Measurements from ENCODE around the gene COA8.
A peak's percentile ranks its signal among the peaks of the same experiment; 100 is the strongest.
"Not testable (repeated sequence)": the region's sequence is repeated elsewhere in the genome, so short reads cannot be mapped to it uniquely, and the experiment has no call there.

Gene COA8

GRCh38 chr14:103562429-103563225 is at the start of gene COA8, which contains the start of gene BAG5:
Gene COA8, plus strand, starts transcription at chr14:103562960. Its CDS starts 42 bp downstream, at chr14:103563002.
Gene BAG5, minus strand, starts transcription at chr14:103562657. Its CDS starts 1,493 bp downstream, at chr14:103561164.
- peak; percentile 80 to 82 for DNase-seq

DNA sequence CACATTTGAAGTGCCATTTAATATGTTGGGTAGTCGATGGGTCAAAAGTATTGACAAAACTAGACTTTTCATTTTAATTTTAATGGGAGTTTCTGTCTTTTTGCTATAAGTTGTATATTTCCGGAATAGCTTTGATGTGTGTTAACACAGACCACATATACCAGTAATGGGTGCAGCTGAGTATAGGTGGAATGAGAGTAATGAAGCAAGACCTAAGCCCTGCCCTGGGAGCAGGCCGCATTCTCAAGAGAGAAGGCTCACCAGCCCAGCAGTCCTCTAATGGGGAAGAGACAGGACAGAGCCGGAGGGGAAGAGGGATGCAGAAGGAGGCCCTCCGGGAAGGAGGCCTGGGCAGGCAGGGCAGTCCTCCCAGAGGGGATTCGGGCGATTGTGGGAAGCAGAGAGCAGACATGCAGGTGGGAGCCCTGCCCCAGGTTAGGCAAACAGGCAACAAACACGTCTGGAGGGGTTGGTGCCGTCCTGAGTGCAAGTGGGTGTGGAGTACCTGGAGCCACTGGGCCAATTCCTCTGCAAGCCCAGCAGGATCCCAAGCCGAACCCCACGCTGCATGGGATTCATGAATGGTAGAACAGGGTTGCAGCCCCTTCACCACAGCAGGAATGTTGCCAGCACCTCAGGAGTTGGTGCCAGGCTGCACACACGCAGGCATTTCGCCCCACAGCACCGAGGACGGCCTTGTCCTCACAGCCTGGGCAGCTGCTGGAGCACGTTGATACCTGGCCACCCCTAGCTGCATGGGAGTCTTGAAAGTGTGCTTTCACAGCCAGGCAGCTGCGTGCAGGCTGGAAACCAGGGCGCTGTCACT is 48.0 kb upstream of the COA8 start:
- DNase-seq: no peak

DNA sequence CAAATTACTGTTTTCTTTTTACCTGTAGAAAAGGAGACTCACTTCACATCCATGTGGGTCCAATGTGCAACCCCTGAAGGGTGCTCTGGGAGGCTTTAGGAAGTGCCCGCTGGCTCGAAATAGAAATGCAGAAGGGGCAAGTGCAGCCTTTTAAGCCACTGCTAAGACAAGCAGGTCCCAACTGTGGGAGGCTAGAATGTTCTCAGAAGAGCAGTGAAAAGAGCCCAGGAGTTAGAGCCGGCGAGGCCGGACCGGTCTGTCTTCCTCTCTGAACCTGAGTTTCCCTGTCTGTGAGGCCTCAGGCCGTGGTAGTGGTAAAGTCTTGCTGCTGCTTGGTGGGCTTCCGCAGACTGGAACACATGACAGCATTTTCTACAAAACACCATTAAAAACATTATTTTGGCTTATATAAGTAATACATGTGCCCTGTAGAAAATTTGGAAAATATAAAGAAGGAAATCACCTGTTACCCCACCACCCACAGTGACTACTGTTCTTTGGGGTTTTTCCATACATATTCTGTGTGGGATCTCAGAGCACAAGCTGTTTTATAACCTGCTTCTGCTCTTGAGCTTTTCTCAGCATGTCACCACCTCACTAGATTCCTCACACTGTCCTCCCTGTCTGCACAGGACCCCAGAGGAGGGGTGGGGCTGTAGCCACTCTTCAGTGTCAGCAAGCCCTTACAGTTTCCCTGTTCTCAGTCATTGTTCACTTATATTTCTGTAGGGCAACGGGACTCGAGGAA is 46.2 kb upstream of the COA8 start:
- DNase-seq: no peak

DNA sequence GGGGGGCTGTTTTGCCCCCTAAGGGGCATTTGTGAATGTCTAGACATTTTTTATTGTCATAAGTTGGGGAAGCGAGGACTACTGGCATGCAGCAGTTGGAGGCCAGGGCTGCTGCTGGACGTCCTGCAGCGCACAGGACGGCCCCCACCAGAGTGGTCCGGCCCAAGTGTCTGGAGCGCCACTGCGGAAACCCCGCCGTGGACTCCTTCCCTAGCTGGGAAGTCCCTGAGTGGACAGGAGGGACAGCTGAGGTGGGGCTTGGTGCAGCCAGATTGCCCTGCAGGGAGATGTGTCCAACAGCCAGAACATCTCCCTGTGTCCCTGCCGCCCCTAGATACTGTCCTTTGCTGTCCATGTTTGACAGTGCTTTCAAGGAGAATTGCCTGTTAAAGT is 45.6 kb upstream of the COA8 start:
- no peak for DNase-seq

DNA sequence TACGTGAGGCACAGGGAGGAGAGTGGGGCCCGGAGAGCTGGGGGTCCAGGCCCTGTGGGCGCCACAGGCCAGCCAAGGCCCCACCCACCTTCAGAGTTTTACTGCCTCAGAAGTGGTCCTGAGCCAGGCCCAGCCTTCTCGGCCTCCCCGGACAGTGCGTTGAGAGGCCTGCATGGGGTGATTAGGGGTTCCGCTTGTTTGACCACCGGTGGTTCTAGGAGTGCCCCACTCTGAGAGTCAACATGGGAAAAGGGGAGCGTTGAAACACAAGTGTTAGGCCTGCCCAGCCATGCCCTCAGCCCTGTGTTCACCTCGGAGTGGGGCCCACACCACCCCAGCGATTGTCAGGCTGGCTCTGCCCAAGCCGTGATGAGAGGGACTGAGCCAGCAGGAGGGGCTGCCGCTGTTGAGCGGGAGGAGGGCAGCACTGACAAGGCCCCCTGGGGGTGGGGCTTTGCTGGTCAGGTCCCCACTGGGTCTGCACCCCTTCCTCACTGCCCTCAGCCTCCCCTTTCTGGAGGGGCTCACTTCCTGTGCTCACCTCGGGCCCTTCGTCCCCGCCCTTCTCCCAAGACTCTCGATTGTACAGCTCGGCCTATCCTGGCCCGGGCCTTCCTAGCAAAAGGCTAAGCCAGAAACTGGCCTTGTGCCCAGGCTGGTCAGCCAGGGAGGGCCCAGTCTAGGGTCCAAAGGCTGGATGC is 44.9 kb upstream of the COA8 start:
- no peak for DNase-seq

DNA sequence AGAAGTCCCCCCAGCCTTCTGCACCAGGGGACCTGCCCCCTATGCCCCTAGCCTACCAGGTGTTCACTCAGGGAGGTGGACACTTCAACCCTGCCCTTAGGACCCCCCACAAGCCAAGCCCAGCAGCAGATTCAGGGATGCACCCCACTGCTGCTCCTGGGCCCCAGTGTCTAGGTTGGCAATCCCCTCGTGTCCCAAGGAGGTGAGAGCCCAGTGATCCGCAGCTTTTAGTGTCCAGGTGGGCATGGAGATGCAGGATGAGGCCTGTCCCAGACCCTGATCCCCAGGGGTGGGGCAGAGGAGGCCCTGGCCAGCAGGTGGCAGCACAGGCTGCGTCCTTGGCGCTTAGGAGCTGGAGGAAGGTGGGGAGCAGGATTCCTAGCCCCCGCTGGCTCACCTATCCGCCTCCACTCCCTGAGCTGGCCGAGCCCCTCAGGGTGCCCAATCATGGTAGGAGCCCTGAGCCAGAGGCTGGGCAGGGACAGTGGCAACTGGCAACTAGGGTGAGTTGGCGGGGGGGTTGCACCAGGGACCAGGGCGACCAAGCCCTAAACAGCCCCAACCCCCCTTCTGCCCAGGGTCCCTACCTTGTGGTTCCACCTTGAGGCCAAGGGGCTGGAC is 44.2 kb upstream of the COA8 start:
- DNase-seq: peak; percentile 54 to 55

DNA sequence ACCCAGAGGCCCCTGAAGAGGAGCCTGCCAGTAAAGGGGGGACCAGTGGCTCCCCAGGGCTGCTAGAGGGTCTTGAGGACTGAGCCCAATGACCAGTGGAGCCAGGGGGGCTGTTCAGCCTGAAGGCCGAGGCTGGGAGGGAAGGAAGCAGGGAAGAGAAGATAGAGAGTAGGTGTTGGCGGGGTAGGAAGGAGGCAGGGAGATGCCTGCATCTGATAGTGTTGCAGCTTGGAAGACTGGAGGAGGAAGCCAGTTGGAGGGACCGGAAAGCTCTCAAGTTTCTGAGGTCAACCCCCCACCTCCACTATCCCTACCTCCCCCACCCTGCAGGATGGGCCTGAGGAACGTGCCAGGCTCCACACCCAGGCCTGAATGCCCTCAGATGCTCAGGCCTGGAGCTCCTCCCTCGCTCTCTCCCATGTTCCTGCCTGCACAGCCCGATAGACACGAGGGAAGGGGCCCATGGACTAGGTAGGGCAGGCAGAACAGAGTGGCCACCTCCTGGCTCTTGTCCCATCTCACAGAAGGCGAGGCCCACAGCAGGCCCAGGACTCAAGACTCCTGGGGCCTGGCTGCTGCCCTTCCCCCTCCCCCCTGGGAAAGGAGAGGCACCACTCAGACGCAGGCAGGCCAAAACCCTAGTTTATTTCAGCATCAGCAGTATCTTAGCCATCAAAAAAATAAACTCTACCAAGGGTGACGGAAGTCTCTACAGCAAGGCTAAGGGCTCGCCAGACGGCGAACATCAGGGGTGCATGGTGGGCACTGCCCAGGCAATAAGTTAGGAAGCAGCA is 43.5 kb upstream of the COA8 start:
- no peak for DNase-seq

GRCh38 chr14:103519837-103520212 is 42.9 kb upstream of the COA8 start:
- DNase-seq: no peak

- DNase-seq: no peak
These were observed 42.5 kb upstream of the COA8 start for GRCh38 chr14:103520269-103520656.

- peak; percentile 57 to 63 for DNase-seq
These were observed 41.9 kb upstream of the COA8 start for GRCh38 chr14:103520657-103521437.

- no peak for DNase-seq
These were observed 41.3 kb upstream of the COA8 start for GRCh38 chr14:103521438-103521950.

DNA sequence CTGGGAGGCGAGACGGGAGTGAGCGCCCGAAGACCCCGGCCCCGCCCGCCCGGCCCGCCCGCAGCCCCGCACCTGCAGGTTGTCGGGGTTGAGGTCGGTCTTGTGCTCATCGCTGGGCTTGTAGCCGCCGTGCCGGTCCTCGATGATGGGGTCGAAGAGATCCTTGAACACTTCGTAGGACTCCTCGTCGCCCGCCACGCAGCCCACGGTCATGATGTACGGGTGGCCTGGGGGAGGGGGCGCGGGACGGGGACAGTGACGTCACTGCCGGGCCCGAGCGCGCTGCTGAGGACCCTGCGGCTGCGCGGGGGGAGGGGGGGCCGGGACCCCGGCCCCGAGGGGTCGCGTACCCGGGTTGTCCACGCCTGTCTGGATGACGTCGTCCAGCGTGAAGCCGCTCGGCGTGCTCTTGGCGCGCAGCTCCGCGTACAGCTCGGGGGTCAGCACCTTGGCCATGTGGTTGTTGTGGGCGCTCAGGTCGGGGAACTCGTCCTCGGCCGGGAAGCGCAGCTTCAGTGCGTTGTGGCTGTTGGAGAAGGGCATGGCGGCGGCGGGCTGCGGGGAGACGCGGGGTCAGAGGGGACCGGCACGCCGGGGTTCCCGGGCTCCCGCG is 40.7 kb upstream of the COA8 start:
- DNase-seq: no peak

- no peak for DNase-seq
These were observed 39.8 kb upstream of the COA8 start, which contains the start of gene CKB for GRCh38 chr14:103522649-103523574. Gene CKB, minus strand, starts transcription at chr14:103522830. Its CDS starts 337 bp downstream, at chr14:103522493.

GRCh38 chr14:103523575-103523954 is 39.2 kb upstream of the COA8 start:
- no peak for DNase-seq

DNA sequence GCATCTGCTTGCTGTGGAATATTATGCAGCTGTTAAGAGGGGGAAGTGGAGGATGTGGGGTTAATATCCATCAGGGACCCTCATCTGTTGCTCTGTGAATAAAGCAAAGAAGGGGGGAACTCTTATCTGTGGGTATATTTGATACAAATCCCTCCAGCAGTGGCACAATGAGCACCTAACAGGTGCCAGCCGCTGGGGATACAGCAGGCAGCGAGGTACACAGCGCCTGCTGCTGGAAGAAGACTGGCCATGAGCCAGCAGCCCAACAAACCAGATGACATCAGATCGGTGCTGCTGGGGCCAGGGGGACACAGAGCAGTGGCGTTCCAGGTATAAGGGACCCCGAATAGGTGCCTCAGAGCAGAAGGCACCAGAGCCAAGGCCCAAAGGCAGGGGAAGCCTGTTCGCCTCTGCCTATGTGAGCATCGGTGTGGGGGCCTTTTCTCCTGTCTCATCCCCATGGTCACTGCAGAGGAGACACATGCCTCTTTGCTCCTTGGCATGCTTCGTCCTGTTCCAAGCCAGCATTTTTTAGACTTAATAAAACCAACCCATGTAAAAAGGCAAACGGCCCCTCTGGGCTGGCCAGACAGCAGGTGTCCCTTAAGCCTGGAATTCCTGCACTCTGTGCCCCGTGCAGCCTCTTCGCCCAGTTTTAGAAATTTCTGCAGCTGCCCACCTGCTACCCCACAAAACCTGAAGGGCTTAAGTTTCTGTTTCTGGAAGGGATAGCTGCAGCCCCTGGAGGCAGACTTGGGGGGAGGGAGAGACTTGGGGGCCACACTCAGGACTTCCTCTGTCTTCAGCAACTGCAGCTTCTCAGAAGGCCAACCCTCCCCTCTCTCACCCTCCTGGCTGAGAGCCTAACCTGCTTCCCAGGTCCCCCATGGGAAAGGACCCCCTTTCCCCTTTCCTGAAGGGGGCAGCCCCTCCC is 38.5 kb upstream of the COA8 start:
- no peak for DNase-seq

DNA sequence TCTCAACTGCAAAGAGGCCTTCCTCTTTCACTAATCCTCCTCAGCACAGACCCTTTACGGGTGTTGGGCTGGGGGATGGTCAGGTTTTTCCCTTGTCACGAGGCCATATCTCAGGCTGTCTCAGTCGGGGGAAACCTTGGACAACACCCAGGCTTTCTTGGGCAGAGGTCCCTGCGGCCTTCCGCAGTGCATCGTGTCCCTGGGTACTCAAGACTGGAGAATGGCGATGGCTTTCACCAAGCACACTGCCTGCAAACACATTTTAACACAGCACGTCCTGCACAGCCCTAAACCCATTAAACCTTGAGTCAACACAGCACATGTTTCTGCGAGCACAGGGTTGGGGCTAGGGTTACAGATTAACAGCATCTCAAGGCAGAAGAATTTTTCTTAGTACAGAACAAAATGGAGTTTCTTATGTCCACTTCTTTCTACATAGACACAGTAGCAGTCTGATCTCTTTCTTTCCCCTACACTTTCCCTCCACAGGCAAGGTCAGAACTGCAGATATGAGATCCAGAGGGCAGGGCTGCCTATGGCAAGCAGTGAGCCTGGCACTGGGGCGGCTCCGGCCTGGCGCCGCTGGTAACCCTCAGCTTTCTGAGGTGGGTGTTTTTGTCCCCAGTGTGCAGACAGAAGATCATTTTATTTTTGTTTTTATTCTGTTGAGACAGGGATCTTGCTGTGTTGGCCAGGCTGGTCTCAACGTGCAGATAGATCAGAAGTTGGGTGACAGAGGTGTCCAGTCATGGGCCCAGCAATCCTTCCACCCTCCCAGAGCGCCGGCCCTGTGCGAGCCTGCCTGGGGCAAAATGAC is 37.1 kb upstream of the COA8 start:
- DNase-seq: not testable (repeated sequence)

Measured in activated CD4-positive, alpha-beta T cell treated with anti-CD3 and anti-CD28 coated beads, Interleukin-2, amount 50 U/mL, for 4 hours (primary cell).